A204.1 (cell line): ENCODE measurements around the gene EXOC3L4.
"Not testable (repeated sequence)": the region's sequence is repeated elsewhere in the genome, so short reads cannot be mapped to it uniquely, and the experiment has no call there.

Experiments
- FAIRE-seq: peaks from 2 replicates; lab custom pipeline; 2012; peaks lifted over from hg19 to GRCh38; lab: Jason Lieb, UNC

The EXOC3L4 gene

DNA sequence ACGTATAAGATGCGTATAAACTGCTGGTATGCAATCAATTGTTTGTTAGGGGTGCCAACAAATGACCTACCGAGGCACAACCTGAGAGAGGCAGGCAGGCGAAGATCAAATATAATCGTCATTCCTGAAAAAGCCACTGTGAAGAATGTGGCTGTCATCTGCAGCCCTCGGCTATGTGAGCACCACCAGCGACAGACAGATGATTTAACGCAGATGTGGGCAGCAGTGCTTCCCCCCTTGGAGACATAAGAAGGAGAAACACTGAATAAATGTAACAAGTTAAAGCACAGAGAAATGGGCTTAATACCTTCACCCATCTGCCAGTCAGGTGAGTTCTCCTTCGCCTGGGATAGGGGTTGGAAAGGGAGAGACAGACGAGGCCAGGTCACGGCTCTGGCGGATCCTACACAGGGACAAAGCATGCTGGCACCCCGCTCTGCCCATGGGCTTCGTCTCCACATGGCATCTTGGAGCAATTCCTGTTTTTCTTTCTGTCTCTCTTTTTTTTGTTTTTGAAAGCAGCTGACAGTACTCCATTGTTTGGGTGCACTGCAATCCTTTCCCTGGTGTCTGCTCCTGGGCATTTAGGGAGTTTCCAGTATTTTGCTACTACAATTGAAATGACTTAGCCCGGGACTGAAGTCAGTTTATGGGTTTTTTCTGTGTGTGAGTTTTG lies 56.9 kb downstream of the EXOC3L4 start:
- no peak for FAIRE-seq

DNA sequence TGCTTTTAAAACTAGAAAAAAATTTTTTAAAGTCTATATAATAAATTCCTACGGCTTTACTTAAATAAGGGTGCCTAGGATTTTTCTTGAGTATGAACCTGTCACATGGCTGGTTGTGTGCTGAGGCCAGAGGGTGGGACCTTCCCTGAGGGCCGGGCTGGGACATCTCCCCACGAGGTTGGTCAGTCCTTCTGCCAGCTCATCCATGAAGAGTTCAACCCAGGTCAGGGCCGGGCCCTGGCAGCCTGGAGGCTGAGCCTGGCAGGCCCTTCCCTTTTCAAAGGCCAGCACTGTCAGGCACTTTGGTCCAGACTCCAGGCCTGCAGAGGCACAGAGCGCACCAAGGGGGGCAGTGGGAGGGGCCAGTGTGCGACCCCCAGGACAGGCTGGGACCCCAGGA lies 60.5 kb downstream of the EXOC3L4 start:
- no peak for FAIRE-seq

DNA sequence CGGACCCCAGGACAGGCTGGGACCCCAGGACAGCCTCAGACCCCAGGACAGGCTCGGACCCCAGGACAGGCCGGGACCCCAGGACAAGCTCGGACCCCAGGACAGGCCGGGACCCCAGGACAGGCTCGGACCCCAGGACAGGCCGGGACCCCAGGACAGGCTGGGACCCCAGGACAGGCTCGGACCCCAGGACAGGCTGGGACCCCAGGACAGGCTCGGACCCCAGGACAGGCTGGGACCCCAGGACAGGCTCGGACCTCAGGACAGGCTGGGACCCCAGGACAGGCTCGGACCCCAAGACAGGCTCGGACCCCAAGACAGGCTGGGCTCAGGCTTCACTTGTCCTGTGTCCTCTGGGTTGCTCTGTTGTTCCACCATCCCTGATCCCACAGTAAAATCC lies 60.9 kb downstream of the EXOC3L4 start:
- FAIRE-seq, result not testable (repeated sequence)

DNA sequence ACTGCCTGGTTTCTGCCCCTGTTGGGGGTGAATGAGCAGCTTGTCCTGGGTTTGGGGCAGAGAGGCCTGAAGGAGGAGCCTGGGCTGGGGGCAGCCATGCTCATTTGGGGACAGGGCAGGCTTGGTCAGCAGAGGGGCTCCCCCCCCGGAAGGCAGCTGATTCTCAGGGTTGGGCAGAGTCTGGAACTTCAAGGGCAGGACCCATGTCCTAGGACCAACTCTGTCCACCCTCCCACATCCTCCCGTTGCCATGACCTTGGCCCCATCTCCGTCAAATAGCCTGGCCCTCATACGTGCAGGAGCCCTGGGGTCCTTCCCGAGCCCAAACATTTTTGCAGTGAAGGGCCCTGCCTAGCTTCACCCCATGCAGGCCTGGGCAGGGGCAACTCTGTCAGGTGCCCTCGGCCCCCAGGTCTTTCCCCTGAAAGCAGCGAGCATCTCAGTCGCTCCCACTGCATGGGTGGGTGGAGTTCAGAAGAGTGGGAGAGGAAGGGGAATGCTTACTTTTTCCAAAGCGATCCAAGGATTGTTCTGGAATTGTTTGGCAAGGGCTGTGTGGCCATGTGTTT lies 61.4 kb downstream of the EXOC3L4 start:
- FAIRE-seq, result no peak

DNA sequence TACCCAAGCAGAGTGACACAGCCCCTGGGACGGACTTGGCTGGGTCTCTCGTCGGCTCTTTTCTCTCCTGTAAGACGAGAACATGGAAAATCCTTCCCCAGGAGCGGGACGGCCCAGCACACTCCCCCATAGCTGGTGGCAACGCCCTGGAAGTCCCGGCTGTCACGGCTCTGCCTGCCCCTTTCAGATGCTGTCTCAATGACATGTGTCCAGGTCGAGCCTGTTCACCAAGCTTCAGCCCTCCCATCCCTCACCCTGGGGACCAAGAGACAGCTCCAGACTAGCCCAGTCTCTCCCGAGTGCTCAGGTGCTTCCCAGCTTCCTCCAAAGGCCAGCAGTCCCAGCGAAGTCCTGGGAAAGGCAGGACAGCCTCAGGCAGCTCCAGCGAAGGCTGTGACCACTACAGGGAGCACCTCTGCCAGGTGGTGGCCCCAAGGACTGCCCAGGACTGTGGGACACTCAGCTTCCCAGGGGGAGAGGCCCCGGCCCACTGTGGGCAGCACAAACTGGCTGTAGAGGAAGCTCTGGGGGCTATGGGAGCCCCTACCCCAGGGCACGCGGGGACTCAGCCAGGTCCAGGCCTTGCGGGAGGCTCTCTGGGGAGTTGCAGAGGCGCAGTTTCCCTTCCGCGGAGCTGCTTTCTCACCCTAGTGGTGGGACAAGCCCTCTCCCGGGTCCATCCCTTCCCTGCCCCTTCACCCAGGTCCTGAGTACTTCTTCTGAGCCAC lies 62.3 kb downstream of the EXOC3L4 start:
- no peak for FAIRE-seq

DNA sequence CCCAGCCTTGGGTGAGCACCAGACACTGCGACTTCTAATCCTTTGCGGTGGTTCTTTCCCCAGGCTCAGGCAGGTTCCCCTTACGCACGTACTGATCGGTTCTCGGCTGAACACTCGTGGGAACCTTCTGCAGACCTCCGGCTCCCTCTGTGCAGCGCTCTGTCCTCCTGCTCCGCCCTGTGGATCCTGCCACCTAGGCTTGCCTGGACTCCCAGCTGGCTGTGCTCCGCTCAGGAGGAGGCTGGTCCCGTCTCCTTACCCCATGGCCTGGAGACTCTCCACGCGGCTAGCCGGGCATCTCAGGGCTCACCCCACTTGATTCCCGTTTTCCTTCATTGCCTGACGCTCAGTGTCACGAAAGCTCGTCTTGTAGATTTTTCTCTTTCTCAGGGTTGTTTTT lies 63.4 kb downstream of the EXOC3L4 start:
- FAIRE-seq, result no peak

DNA sequence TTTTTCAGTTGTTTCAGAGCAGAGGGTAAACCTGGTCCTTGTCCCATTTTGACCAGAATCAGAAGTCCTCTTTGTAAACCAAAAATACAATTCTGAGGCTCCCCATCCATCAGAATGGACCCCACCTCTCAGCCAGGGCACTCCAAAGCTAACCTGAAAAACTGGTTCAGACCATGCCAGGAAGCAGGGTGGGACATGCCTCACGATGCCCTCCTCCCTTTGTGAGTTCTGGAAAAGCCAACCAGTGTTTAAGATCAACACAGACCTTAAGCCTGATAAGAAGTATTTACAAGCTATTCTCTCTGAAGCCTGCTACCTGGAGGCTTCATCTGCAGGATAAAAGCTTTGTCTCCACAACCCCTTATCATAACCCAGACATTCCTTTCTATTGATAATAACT lies 64.2 kb downstream of the EXOC3L4 start:
- no peak for FAIRE-seq
